Liver (tissue), 2 donors: ENCODE measurements around the gene OR5D16.

Source experiments
- TF ChIP-seq, protein P1 (sequence below): fragments of 150-350 bp; IDR thresholded peaks from 2 replicates; pipeline ENCODE4 v1.5.1; 2017; ENCODE audit warnings: improper control_type of control experiment, low read depth, low read length; ENCODE audit not compliant: missing input control
- TF ChIP-seq, protein P2 (sequence below): IDR thresholded peaks from 2 replicates; pipeline ENCODE4 v1.6.1; 2016; ENCODE audit warnings: antibody characterized with exemption
- donor health status: healthy.

- TF ChIP-seq, protein P1, sequence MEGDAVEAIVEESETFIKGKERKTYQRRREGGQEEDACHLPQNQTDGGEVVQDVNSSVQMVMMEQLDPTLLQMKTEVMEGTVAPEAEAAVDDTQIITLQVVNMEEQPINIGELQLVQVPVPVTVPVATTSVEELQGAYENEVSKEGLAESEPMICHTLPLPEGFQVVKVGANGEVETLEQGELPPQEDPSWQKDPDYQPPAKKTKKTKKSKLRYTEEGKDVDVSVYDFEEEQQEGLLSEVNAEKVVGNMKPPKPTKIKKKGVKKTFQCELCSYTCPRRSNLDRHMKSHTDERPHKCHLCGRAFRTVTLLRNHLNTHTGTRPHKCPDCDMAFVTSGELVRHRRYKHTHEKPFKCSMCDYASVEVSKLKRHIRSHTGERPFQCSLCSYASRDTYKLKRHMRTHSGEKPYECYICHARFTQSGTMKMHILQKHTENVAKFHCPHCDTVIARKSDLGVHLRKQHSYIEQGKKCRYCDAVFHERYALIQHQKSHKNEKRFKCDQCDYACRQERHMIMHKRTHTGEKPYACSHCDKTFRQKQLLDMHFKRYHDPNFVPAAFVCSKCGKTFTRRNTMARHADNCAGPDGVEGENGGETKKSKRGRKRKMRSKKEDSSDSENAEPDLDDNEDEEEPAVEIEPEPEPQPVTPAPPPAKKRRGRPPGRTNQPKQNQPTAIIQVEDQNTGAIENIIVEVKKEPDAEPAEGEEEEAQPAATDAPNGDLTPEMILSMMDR = no peak
- TF ChIP-seq, protein P2, sequence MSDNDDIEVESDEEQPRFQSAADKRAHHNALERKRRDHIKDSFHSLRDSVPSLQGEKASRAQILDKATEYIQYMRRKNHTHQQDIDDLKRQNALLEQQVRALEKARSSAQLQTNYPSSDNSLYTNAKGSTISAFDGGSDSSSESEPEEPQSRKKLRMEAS = no peak
These were observed 16.2 kb downstream of the OR5D16 start for GRCh38 chr11:55854704-55855103.
